GM12875 (cell line): ENCODE data around the gene PRKCB.

Source experiments
- H3K4me3 ChIP-seq: one replicate; pipeline ENCODE4 v1.5.1; 2011; ENCODE audit warnings: low read depth, low read length, control low read depth
- CTCF ChIP-seq: IDR thresholded peaks from 2 replicates; pipeline ENCODE4 v1.5.1; 2011; ENCODE audit warnings: low read depth, mild to moderate bottlenecking, control low read depth, inconsistent platforms, low read length, moderate library complexity, borderline replicate concordance; ENCODE audit not compliant: insufficient read depth

Gene PRKCB

DNA sequence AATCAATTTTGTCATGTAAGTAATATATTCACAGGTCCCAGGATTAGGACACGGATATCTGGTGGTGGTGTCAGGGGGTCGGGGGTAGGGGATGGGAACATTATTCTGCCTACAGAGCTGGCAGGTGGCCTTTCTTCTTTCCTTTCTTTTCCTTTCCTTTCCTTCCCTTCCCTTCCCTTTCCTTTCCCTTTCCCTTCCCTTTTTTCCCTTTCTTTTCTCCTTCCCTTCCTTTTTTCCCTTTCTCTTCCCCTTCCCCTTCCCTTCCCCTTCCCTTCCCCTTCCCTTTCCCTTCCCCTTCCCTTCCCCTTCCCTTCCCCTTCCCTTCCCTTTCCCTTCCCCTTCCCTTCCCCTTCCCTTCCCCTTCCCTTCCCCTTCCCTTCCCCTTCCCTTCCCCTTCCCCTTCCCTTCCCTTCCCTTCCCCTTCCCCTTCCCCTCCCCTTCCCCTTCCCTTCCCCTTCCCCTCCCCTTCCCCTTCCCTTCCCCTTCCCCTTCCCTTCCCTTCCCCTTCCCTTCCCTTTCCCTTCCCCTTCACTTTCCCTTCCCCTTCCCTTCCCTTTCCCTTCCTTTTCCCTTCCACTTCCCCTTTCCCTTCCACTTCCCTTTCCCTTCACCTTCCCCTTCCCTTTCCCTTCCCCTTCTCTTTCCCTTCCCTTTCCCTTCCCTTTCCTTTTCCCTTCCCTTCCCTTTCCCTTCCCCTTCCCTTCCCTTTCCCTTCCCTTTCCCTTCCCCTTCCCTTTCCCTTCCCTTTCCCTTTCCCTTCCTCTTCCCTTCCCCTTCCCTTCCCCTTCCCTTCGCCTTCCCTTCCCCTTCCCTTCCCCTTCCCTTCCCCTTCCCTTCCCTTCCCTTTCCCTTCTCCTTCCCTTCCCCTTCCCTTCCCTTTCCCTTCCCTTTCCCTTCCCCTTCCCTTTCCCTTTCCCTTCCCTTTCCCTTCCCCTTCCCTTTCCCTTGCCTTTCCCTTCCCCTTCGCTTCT, 145.9 kb downstream of the PRKCB start:
- no peak for TF ChIP-seq CTCF
- H3K4me3 ChIP-seq: no peak overlapping the region

DNA sequence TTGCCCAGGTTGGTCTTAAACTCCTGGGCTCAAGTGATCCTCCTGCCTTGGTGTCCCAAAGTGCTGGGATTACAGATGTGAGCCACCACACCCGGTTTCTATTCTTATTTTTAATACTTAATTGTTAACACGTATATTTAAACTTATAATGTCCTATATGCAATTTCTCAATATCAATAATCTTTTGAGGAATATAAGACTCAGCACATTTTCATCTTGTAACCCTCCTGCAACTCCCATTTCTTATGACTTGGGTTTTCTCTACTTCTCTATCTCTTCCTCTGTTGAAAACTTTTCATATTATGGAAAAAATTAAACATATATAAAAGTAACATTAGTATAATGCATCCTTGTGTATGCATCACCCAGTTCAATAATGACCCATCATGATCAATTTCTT, 150.7 kb downstream of the PRKCB start:
- no peak overlapping the region for H3K4me3 ChIP-seq
- TF ChIP-seq CTCF: no peak

DNA sequence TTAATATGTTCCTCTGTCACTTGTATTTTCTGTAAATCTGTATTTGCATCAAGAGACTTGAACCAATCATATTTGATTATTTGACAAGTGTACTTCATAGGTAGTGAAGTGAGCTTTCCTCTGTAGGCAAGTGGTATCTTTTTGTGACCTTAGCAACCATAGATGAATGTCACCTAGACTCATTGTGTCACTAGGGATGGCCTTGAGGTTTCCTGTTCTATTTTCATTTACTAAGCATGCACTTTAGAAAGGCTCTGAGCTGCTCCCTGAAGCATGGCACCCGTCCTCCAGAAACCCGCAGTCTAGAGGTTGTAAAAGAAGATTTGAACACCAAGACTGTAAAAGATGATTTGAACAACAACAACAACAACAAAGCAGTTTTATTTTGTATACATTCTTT, 151.7 kb downstream of the PRKCB start:
- no peak overlapping the region for H3K4me3 ChIP-seq
- no peak for TF ChIP-seq CTCF

- TF ChIP-seq CTCF: no peak
- no peak overlapping the region for H3K4me3 ChIP-seq
Observed at GRCh38 chr16:23990507-23990906, 154.7 kb downstream of the PRKCB start.

DNA sequence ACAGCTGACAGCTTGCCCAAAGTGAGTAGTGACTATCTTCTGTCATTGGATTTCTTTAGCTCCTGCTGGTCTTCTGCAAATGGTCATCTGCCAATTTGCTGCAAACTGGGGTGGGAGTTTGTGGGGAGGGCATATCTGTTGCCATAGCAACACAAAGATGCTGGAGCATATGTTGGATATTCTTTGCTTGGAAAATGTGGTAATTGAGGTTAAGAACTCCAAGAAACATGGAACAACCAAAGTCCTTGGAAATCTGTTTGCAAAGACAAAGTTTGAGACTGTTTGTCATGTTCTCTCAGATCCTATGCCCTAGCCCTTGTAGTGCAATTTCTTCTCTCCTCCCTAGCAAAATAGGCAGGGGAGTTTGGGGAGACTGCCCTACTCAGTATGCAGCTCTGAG, 155.3 kb downstream of the PRKCB start:
- no peak overlapping the region for H3K4me3 ChIP-seq
- TF ChIP-seq CTCF: no peak

- no peak for TF ChIP-seq CTCF
- no peak overlapping the region for H3K4me3 ChIP-seq
Observed at GRCh38 chr16:23994615-23995014, 158.8 kb downstream of the PRKCB start.
